Measurements from ENCODE around the gene NPLOC4. TPM values are rescaled to one million over a fixed set of nuclear protein-coding genes. Genes with fewer than 3 reads are reported as not detected.
A peak's percentile ranks its signal among the peaks of the same experiment; 100 is the strongest.

The NPLOC4 gene
- total and polyA plus RNA-seq, 9 of the 15 experiments (the other 6 are each of a cell fraction or from before 2014, with no cell fraction given): 1.5 to 116 (median 64.5) TPM

DNA sequence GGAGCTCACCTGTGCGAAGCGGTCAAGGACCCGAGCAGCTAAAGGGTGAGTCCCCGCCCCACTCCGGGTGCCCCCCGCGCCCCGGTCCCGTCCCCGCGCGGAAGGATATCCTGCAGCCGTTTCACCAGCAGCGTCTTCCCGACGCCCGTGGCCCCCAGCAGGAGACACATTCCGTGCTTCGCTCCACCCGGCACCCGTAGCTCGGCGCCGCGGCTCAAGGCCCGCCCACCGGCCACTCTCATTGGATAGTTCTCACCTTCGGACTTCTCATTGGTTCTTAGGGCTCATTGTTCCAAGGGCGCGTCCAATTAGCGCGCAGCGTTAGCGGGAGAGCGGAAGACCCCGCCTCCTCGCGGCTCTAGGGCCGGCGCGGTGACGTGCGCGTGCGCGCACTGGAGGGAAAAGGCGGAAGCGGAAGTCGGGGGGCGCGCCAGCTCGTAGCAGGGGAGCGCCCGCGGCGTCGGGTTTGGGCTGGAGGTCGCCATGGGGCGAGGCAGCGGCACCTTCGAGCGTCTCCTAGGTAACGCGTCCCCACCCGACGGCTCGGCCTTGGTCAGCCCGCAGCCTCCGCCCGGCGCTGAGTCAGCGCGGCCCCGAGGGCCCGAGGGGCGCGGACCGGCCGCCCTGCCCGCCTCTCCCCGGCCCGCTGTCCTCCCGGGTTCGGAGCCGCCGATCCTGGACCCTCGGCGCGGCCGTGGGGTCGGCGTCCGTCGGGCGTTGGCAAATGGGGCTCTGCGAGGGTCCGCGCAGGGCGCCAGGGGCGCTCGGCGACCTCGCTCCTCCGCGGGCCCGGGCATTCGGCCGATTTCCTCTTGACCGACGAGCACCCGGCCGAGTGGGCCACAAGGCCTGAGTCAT is 46.9 kb upstream of the NPLOC4 start, which contains the start of the genes ARL16 and HGS (continued):
- peak; percentile 65 for TF ChIP-seq POU5F1 (IDR thresholded peaks at IDR 0.05; ENCODE audit: borderline replicate concordance, low read depth, low read length, partially characterized antibody)
- TF ChIP-seq ZNF24 (IDR thresholded peaks at IDR 0.05): 0 out of 2 replicates have a peak, but pooled peaks have one; percentile 11
- peak; percentile 99 for TF ChIP-seq ZNF407 (IDR thresholded peaks at IDR 0.05; ENCODE audit: low read depth)
- TF ChIP-seq ZNF639 (CRISPR knock-in tag; conservative IDR thresholded peaks at IDR 0.05 in 1 of 2, IDR thresholded peaks at IDR 0.05 in 1 of 2): peak in 1 of 2 experiments; percentile 74; a peak in 1 of 4 replicates
- TF ChIP-seq, protein P1, sequence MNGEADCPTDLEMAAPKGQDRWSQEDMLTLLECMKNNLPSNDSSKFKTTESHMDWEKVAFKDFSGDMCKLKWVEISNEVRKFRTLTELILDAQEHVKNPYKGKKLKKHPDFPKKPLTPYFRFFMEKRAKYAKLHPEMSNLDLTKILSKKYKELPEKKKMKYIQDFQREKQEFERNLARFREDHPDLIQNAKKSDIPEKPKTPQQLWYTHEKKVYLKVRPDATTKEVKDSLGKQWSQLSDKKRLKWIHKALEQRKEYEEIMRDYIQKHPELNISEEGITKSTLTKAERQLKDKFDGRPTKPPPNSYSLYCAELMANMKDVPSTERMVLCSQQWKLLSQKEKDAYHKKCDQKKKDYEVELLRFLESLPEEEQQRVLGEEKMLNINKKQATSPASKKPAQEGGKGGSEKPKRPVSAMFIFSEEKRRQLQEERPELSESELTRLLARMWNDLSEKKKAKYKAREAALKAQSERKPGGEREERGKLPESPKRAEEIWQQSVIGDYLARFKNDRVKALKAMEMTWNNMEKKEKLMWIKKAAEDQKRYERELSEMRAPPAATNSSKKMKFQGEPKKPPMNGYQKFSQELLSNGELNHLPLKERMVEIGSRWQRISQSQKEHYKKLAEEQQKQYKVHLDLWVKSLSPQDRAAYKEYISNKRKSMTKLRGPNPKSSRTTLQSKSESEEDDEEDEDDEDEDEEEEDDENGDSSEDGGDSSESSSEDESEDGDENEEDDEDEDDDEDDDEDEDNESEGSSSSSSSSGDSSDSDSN (IDR thresholded peaks at IDR 0.05; ENCODE audit: borderline replicate concordance in 1 of 2, low read depth in 2 of 2, low read length in 2 of 2): 0 out of 4 replicates have a peak, but pooled peaks of 1 of the 2 experiments have one; percentile 67
- peak; percentile 68; the same call in 1 of the 2 replicates for TF ChIP-seq MYC (IDR thresholded peaks at IDR 0.05; ENCODE audit: low read depth, low read length)
- TF ChIP-seq MYC (CRISPR knock-in tag; IDR thresholded peaks at IDR 0.05; ENCODE audit: borderline replicate concordance, low read depth): no peak
- TF ChIP-seq TEAD2 (tag; IDR thresholded peaks at IDR 0.05): peak; percentile 73
- peak; percentile 31 for TF ChIP-seq CCNT2 (IDR thresholded peaks at IDR 0.05; ENCODE audit: borderline replicate concordance, extremely low read depth, insufficient read length, low read depth, low read length)
- TF ChIP-seq THAP12 (CRISPR knock-in tag; IDR thresholded peaks at IDR 0.05): peak; percentile 86

Data from K562 (cell line).